ENCODE results near the gene POU2AF1.

The POU2AF1 gene

GRCh38 chr11:111411456-111411855 lies 32.4 kb upstream of the POU2AF1 start:
- no peak for TF ChIP-seq SNAI2 (CRISPR knock-in tag; IDR thresholded peaks at IDR 0.05)
- TF ChIP-seq CSRNP3 (CRISPR knock-in tag; IDR thresholded peaks at IDR 0.05), result no peak
- no peak for TF ChIP-seq PATZ1 (CRISPR knock-in tag; IDR thresholded peaks at IDR 0.05; ENCODE audit: borderline replicate concordance)
- TF ChIP-seq ZNF70 (CRISPR knock-in tag; IDR thresholded peaks at IDR 0.05), result no peak
- TF ChIP-seq ESRRG (CRISPR knock-in tag; IDR thresholded peaks at IDR 0.05), result no peak
- no peak for TF ChIP-seq OSR1 (CRISPR knock-in tag; IDR thresholded peaks at IDR 0.05)
- no peak for TF ChIP-seq ZFP3 (CRISPR knock-in tag; IDR thresholded peaks at IDR 0.05)
- no peak for TF ChIP-seq ZNF565 (CRISPR knock-in tag; conservative IDR thresholded peaks at IDR 0.05; ENCODE audit: low read depth)
- TF ChIP-seq CREB5 (CRISPR knock-in tag; IDR thresholded peaks at IDR 0.05; ENCODE audit: low read depth), result no peak
- TF ChIP-seq GLIS3 (CRISPR knock-in tag; IDR thresholded peaks at IDR 0.05), result no peak
- no peak for TF ChIP-seq BACH2 (CRISPR knock-in tag; IDR thresholded peaks at IDR 0.05; ENCODE audit: borderline replicate concordance)
- TF ChIP-seq TCF4 (CRISPR knock-in tag; IDR thresholded peaks at IDR 0.05; ENCODE audit: borderline replicate concordance), result no peak
- TF ChIP-seq ZNF8 (CRISPR knock-in tag; IDR thresholded peaks at IDR 0.05), result no peak
- no peak for TF ChIP-seq ISL1 (CRISPR knock-in tag; IDR thresholded peaks at IDR 0.05)
- TF ChIP-seq TSHZ2 (CRISPR knock-in tag; IDR thresholded peaks at IDR 0.05), result no peak
- no peak for TF ChIP-seq ZC3H10 (CRISPR knock-in tag; IDR thresholded peaks at IDR 0.05)
- TF ChIP-seq TOX (CRISPR knock-in tag; IDR thresholded peaks at IDR 0.05; ENCODE audit: borderline replicate concordance), result no peak
- ATAC-seq, result no peak

GRCh38 chr11:111410951-111411350 lies 31.9 kb upstream of the POU2AF1 start:
- no peak for ATAC-seq
- TF ChIP-seq CSRNP3 (CRISPR knock-in tag; IDR thresholded peaks at IDR 0.05) (no peak), ZFP3 (CRISPR knock-in tag; IDR thresholded peaks at IDR 0.05) (no peak), ZNF70 (CRISPR knock-in tag; IDR thresholded peaks at IDR 0.05) (no peak), ARNTL (CRISPR knock-in tag; IDR thresholded peaks at IDR 0.05; ENCODE audit: borderline replicate concordance, low read depth) (no peak), PATZ1 (CRISPR knock-in tag; IDR thresholded peaks at IDR 0.05; ENCODE audit: borderline replicate concordance) (no peak), ZNF565 (CRISPR knock-in tag; conservative IDR thresholded peaks at IDR 0.05; ENCODE audit: low read depth) (no peak), BACH2 (CRISPR knock-in tag; IDR thresholded peaks at IDR 0.05; ENCODE audit: borderline replicate concordance) (no peak), RARB (CRISPR knock-in tag; IDR thresholded peaks at IDR 0.05) (no peak), ISL1 (CRISPR knock-in tag; IDR thresholded peaks at IDR 0.05) (no peak), ZC3H10 (CRISPR knock-in tag; IDR thresholded peaks at IDR 0.05) (no peak), OSR1 (CRISPR knock-in tag; IDR thresholded peaks at IDR 0.05) (no peak), PPARA (CRISPR knock-in tag; IDR thresholded peaks at IDR 0.05; ENCODE audit: borderline replicate concordance) (no peak), TSHZ2 (CRISPR knock-in tag; IDR thresholded peaks at IDR 0.05) (no peak)

Measured in SK-N-SH treated with all-trans-retinoic acid at 6 μM for 48 hours (cell line).